WTC11 (cell line): Measurements from ENCODE around the gene SLC22A31. TPM values are rescaled to one million over a fixed set of nuclear protein-coding genes. Genes with fewer than 3 reads are reported as not detected.
"Not testable (repeated sequence)": the region's sequence is repeated elsewhere in the genome, so short reads cannot be mapped to it uniquely, and the experiment has no call there.

ENCODE experiments used
- ATAC-seq: fragments of 200-7000 bp; cut with Tn5 transposase; 2 replicates; pipeline ENCODE4 v1.10.0; 2021; ENCODE audit warnings: mild to moderate bottlenecking, moderate library complexity
- CTCF ChIA-PET: fragments of 300-600 bp; sonication (Branson Sonifier 250); formaldehyde crosslinking; loops from one replicate; lab custom pipeline; 2021; ENCODE audit warnings: antibody characterized with exemption; lab: Charles Lee
- POLR2A ChIA-PET: fragments of 350-600 bp; sonication (Branson Sonifier 250); formaldehyde crosslinking; loops from one replicate; lab custom pipeline; 2021; ENCODE audit warnings: antibody characterized with exemption; lab: Charles Lee
- DNase-seq: peaks from one replicate; pipeline ENCODE4 v3.0.0; 2021; ENCODE audit warnings: low spot score
- H3K27ac Mint-ChIP-seq: 2 replicates; pipeline ENCODE4 v1.8.0; 2021; ENCODE audit warnings: mixed read lengths
- H3K27me3 Mint-ChIP-seq: 2 replicates; pipeline ENCODE4 v1.8.0; 2021; ENCODE audit warnings: low read depth, mild to moderate bottlenecking, moderate library complexity, mixed read lengths
- H3K36me3 Mint-ChIP-seq: 2 replicates; pipeline ENCODE4 v1.8.0; 2021; ENCODE audit warnings: mixed read lengths
- H3K4me1 Mint-ChIP-seq: 2 replicates; pipeline ENCODE4 v1.8.0; 2022; ENCODE audit warnings: mixed read lengths
- H3K4me3 Mint-ChIP-seq: 2 replicates; pipeline ENCODE4 v1.8.0; 2021; ENCODE audit warnings: mild to moderate bottlenecking, moderate library complexity, mixed read lengths
- H3K9me3 Mint-ChIP-seq: 2 replicates; pipeline ENCODE4 v1.8.0; 2021; ENCODE audit warnings: mixed read lengths
- CBFB ChIP-seq: sonication (generic); formaldehyde crosslinking; IDR thresholded peaks from 2 replicates; pipeline ENCODE4 v1.8.1; 2022; ENCODE audit warnings: mild to moderate bottlenecking, low read depth, missing genetic modification reagents
- CDX4 ChIP-seq: fragments of 250-450 bp; sonication (Bioruptor Pico); IDR thresholded peaks from 2 replicates; pipeline ENCODE4 v1.9.0; 2021; ENCODE audit warnings: moderate library complexity, mild to moderate bottlenecking, inconsistent platforms, borderline replicate concordance
- ELF4 ChIP-seq: sonication (generic); formaldehyde crosslinking; IDR thresholded peaks from 2 replicates; pipeline ENCODE4 v1.8.1; 2022; ENCODE audit warnings: low read depth, mild to moderate bottlenecking, moderate library complexity, missing genetic modification reagents
- FOXJ3 ChIP-seq: sonication (generic); formaldehyde crosslinking; IDR thresholded peaks from 2 replicates; pipeline ENCODE4 v1.9.0; 2021; ENCODE audit warnings: missing genetic modification reagents, mild to moderate bottlenecking, borderline replicate concordance
- FOXP1 ChIP-seq: sonication (generic); formaldehyde crosslinking; IDR thresholded peaks from 2 replicates; pipeline ENCODE4 v1.8.0; 2022; ENCODE audit warnings: missing genetic modification reagents, mild to moderate bottlenecking, moderate library complexity, borderline replicate concordance
- GABPB1 ChIP-seq: sonication (generic); formaldehyde crosslinking; IDR thresholded peaks from 2 replicates; pipeline ENCODE4 v1.8.1; 2023; ENCODE audit warnings: mild to moderate bottlenecking, missing genetic modification reagents
- GRHL2 ChIP-seq: fragments of 250-450 bp; sonication (Bioruptor Pico); IDR thresholded peaks from 2 replicates; pipeline ENCODE4 v1.8.0; 2022; ENCODE audit warnings: mild to moderate bottlenecking, moderate library complexity; ENCODE audit not compliant: insufficient replicate concordance, severe bottlenecking
- GTF2I ChIP-seq: fragments of 250-450 bp; sonication (Bioruptor Pico); conservative IDR thresholded peaks from 2 replicates; pipeline ENCODE4 v1.4.0; 2021; ENCODE audit warnings: mild to moderate bottlenecking
- HMGA2 ChIP-seq: fragments of 250-450 bp; sonication (Bioruptor Pico); IDR thresholded peaks from 2 replicates; pipeline ENCODE4 v1.4.0; 2021; ENCODE audit warnings: mild to moderate bottlenecking, moderate library complexity
- MLX ChIP-seq: sonication (generic); formaldehyde crosslinking; IDR thresholded peaks from 2 replicates; pipeline ENCODE4 v1.8.1; 2023; ENCODE audit warnings: mild to moderate bottlenecking, missing genetic modification reagents, moderate library complexity
- NFATC4 ChIP-seq: fragments of 250-450 bp; sonication (Bioruptor Pico); IDR thresholded peaks from 2 replicates; pipeline ENCODE4 v1.9.0; 2021; ENCODE audit warnings: mild to moderate bottlenecking
- NFYB ChIP-seq: sonication (generic); formaldehyde crosslinking; conservative IDR thresholded peaks from 2 replicates; pipeline ENCODE4 v1.8.0; 2022; ENCODE audit warnings: low read depth, missing genetic modification reagents
- SOX15 ChIP-seq: fragments of 250-450 bp; sonication (Bioruptor Pico); IDR thresholded peaks from 2 replicates; pipeline ENCODE4 v1.9.0; 2021; ENCODE audit warnings: mild to moderate bottlenecking
- SP1 ChIP-seq: sonication (generic); formaldehyde crosslinking; conservative IDR thresholded peaks from 2 replicates; pipeline ENCODE4 v1.8.1; 2022; ENCODE audit warnings: missing genetic modification reagents
- TCF7 ChIP-seq: sonication (generic); formaldehyde crosslinking; IDR thresholded peaks from 2 replicates; pipeline ENCODE4 v1.8.0; 2022; ENCODE audit warnings: mild to moderate bottlenecking, low read depth, missing genetic modification reagents, moderate library complexity
- ZNF138 ChIP-seq: sonication (generic); formaldehyde crosslinking; conservative IDR thresholded peaks from 2 replicates; pipeline ENCODE4 v1.8.1; 2022; ENCODE audit warnings: mild to moderate bottlenecking, moderate library complexity, missing genetic modification reagents
- ZNF263 ChIP-seq: sonication (generic); formaldehyde crosslinking; IDR thresholded peaks from 2 replicates; pipeline ENCODE4 v1.8.1; 2022; ENCODE audit warnings: low read depth, mild to moderate bottlenecking, moderate library complexity, missing genetic modification reagents
- total RNA-seq: library from RNA; stranded (reverse); gene quantifications from 3 replicates; pipeline ENCODE4 v1.2.3, GENCODE V29; 2021
- TF ChIP-seq, protein P1 (sequence below): sonication (generic); formaldehyde crosslinking; IDR thresholded peaks from 2 replicates; pipeline ENCODE4 v1.8.1; 2022; ENCODE audit warnings: low read depth, missing genetic modification reagents, borderline replicate concordance
- TF ChIP-seq, protein P2 (sequence below): sonication (generic); formaldehyde crosslinking; IDR thresholded peaks from 2 replicates; pipeline ENCODE4 v1.8.1; 2022; ENCODE audit warnings: mild to moderate bottlenecking, moderate library complexity, missing genetic modification reagents

Gene SLC22A31
- total RNA-seq, 1 experiment from 2014 or later = 12.1 TPM

DNA sequence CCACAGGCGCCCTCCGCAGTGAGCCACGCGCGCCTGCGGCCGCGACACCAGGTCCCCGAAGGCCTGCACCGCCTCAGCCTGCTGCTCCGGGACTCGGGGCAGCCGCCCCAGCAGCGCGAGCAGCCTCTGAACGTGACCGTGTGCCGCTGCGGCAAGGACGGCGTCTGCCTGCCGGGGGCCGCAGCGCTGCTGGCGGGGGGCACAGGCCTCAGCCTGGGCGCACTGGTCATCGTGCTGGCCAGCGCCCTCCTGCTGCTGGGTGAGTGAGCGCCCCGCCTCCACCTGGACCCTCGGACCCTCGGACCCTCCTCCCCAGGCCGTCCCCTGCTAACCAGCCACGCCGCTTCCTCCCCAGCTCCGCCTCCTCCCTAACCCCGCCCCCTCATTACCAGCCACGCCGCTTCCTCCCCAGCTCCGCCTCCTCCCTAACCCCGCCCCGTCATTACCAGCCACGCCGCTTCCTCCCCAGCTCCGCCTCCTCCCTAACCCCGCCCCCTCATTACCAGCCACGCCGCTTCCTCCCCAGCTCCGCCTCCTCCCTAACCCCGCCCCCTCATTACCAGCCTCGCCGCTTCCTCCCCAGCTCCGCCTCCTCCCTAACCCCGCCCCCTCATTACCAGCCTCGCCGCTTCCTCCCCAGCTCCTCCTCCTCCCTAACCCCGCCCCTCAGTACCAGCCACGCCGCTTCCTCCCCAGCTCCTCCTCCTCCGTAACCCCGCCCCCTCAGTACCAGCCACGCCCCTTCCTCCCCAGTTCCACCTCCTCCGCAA lies 8.0 kb downstream of the SLC22A31 start:
- H3K36me3 Mint-ChIP-seq, H3K27me3 Mint-ChIP-seq, H3K4me3 Mint-ChIP-seq, H3K4me1 Mint-ChIP-seq, H3K27ac Mint-ChIP-seq, H3K9me3 Mint-ChIP-seq: not testable (repeated sequence)
- POLR2A ChIA-PET = interaction anchor here (1.0 to 1.2 kb wide), 2 partner anchors 9 to 21 kb away, joined by 3 to 6 read pairs; partner anchors contain the start of gene CDH15
- DNase-seq = peak; percentile 89
- CTCF ChIA-PET = interaction anchor here (0.6 to 2.4 kb wide), 21 partner anchors 9 to 508 kb away, joined by 3 to 21 read pairs (median 4); partner anchors contain the start of genes APRT and CDH15
- ATAC-seq = peak; percentile 40
- TF ChIP-seq GABPB1 (CRISPR knock-in tag) (peak; percentile 72), TCF7 (CRISPR knock-in tag) (peak; percentile 50; the same call in 1 of the 2 replicates), FOXP1 (CRISPR knock-in tag) (0 out of 2 replicates have a peak, but pooled peaks have one; percentile 35), ZNF263 (CRISPR knock-in tag) (0 out of 2 replicates have a peak, but pooled peaks have one; percentile 26), SP1 (CRISPR knock-in tag) (peak; percentile 77), MLX (0 out of 2 replicates have a peak, but pooled peaks have one; percentile 26)

DNA sequence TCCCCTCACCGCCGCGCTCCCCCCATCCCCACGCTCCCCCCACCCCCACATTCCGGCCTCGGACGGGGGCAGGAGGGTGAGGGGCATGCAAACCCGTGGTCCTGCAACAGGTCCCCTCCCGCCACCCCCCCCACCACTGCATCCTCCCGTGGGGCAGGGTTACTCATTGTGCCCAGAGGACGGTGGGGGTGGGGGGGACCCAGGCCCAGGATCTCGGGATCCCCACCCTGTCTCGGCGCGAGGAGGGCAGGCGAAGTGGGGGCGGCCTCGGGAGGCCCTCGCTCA lies 8.5 kb downstream of the SLC22A31 start:
- no peaks in the 10 kb centered on the region for H3K9me3 Mint-ChIP-seq
- peaks cover 3% of the 10 kb centered on the region for H3K27me3 Mint-ChIP-seq
- ATAC-seq (no peak), DNase-seq (peak; percentile 16)
- no peak for TF ChIP-seq GTF2I
- TF ChIP-seq SOX15 = no peak
- TF ChIP-seq, protein P1, sequence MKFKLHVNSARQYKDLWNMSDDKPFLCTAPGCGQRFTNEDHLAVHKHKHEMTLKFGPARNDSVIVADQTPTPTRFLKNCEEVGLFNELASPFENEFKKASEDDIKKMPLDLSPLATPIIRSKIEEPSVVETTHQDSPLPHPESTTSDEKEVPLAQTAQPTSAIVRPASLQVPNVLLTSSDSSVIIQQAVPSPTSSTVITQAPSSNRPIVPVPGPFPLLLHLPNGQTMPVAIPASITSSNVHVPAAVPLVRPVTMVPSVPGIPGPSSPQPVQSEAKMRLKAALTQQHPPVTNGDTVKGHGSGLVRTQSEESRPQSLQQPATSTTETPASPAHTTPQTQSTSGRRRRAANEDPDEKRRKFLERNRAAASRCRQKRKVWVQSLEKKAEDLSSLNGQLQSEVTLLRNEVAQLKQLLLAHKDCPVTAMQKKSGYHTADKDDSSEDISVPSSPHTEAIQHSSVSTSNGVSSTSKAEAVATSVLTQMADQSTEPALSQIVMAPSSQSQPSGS = no peak
- TF ChIP-seq CBFB (CRISPR knock-in tag) = no peak
- TF ChIP-seq FOXJ3 (CRISPR knock-in tag) = no peak
- no peak for TF ChIP-seq NFATC4 (CRISPR knock-in tag)
- TF ChIP-seq NFYB (CRISPR knock-in tag) = no peak
- TF ChIP-seq HMGA2 (CRISPR knock-in tag) = no peak
- TF ChIP-seq GRHL2 = no peak
- TF ChIP-seq ZNF138 (CRISPR knock-in tag) = no peak
- TF ChIP-seq, protein P2, sequence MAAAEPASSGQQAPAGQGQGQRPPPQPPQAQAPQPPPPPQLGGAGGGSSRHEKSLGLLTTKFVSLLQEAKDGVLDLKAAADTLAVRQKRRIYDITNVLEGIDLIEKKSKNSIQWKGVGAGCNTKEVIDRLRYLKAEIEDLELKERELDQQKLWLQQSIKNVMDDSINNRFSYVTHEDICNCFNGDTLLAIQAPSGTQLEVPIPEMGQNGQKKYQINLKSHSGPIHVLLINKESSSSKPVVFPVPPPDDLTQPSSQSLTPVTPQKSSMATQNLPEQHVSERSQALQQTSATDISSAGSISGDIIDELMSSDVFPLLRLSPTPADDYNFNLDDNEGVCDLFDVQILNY (CRISPR knock-in tag) = no peak
- TF ChIP-seq ELF4 = no peak
- POLR2A ChIA-PET = no interaction called here
- H3K36me3 Mint-ChIP-seq = no peaks in the 10 kb centered on the region
- no peaks in the 10 kb centered on the region for H3K4me1 Mint-ChIP-seq
- no peak overlapping the region for H3K27ac Mint-ChIP-seq
- CTCF ChIA-PET = interaction anchor here (2.4 kb wide), 1 partner anchor 18 kb away, joined by 14 read pairs; no protein-coding TSS in a partner anchor
- no peak overlapping the region for H3K4me3 Mint-ChIP-seq

- Mint-ChIP-seq H3K4me3 (no peak overlapping the region), H3K4me1 (no peaks in the 10 kb centered on the region), H3K27ac (no peak overlapping the region), H3K27me3 (peaks cover 3% of the 10 kb centered on the region), H3K9me3 (no peaks in the 10 kb centered on the region), H3K36me3 (no peaks in the 10 kb centered on the region)
- DNase-seq (peak; percentile 20), ATAC-seq (no peak)
- TF ChIP-seq CDX4 (CRISPR knock-in tag) (no peak), GABPB1 (CRISPR knock-in tag) (peak; percentile 56; the same call in 1 of the 2 replicates), FOXJ3 (CRISPR knock-in tag) (no peak)
- ChIA-PET CTCF (interaction anchor here (2.4 kb wide), 1 partner anchor 18 kb away, joined by 14 read pairs; no protein-coding TSS in a partner anchor), POLR2A (no interaction called here)
These were observed 9.1 kb downstream of the SLC22A31 start for GRCh38 chr16:89191033-89191900.
